Adrenal gland (tissue), 5 donors: ENCODE results near the gene CCDC57.

Experiments
- POLR2A ChIP-seq, 2 donors: fragments of 450-650 bp; IDR thresholded peaks; one replicate each; pipeline ENCODE4 v1.6.1; 2017; ENCODE audit warnings: antibody characterized with exemption in 2 of 2, mild to moderate bottlenecking in 2 of 2, moderate library complexity in 1 of 2
- TF ChIP-seq, protein P1 (sequence below), 6 experiments: fragments of 450-650 bp in 4 of 6; fragments of 200-600 bp in 2 of 6; sonication (generic) in 1 of 6; IDR thresholded peaks; 1 replicate in 5 of 6; 2 replicates in 1 of 6; pipeline versions ENCODE4 v1.5.1 to v1.8.0; 2016 to 2021; ENCODE audit warnings: antibody characterized with exemption in 6 of 6, mild to moderate bottlenecking in 2 of 6, moderate library complexity in 1 of 6
- donor health status: DM: no; HTN: no; CAD: no.

DNA sequence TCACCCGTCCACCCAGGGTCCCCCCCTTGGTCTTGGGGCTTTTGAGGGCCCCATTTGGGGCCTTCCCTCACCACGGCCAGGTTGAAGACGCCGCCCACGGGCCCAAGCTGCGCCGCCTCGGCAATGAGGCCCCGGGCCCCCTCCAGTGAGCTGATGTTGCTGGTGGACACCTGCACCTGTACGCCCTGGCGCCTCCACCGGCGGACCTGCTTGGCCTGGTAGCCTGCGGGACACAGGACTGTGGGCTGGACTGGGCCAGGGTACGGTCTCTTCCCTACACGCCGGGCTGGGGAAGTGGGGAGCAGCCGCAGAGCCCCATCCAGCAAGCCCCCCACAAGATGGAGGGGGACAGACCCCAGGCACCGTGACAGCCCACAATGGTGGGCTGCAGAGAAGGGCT, 130.2 kb downstream of the CCDC57 start:
- TF ChIP-seq, protein P1, sequence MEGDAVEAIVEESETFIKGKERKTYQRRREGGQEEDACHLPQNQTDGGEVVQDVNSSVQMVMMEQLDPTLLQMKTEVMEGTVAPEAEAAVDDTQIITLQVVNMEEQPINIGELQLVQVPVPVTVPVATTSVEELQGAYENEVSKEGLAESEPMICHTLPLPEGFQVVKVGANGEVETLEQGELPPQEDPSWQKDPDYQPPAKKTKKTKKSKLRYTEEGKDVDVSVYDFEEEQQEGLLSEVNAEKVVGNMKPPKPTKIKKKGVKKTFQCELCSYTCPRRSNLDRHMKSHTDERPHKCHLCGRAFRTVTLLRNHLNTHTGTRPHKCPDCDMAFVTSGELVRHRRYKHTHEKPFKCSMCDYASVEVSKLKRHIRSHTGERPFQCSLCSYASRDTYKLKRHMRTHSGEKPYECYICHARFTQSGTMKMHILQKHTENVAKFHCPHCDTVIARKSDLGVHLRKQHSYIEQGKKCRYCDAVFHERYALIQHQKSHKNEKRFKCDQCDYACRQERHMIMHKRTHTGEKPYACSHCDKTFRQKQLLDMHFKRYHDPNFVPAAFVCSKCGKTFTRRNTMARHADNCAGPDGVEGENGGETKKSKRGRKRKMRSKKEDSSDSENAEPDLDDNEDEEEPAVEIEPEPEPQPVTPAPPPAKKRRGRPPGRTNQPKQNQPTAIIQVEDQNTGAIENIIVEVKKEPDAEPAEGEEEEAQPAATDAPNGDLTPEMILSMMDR (IDR thresholded peaks at IDR 0.05) = no peak
- no peak for TF ChIP-seq POLR2A (IDR thresholded peaks at IDR 0.05)
